Measurements from ENCODE around the gene ZDHHC8. TPM values are rescaled to one million over a fixed set of nuclear protein-coding genes. Genes with fewer than 3 reads are reported as not detected.

ZDHHC8 gene
- total RNA-seq, 8 experiments from 2014 or later = 4.5 to 34.5 (median 8.9) TPM

GRCh38 chr22:20123366-20124082 is 8.1 kb upstream of the ZDHHC8 start:
- Histone ChIP-seq H3K4me1 (replicated peaks in 1 of 2) (peaks cover 8% of the 10 kb centered on the region in 2 donors), H3K4me3 (no peak overlapping the region), H3K27ac (no peak overlapping the region)
- in situ Hi-C loops (cut with MboI; ENCODE audit: low pct_unique_long_range_greater_than_20kb in 2 of 9, low sequenced_read_pairs in 9 of 9, unreplicated experiment in 9 of 9) = no loop called here
- no peak for ATAC-seq (replicated peaks in 6 of 8)
- 83 to 100% (median 100%) methylated on average over 1 to 3 of the region's 13 CpGs; no CpG with 5 or more reads in 7 of the 10 experiments for WGBS, 10 experiments

GRCh38 chr22:20124083-20124787 is 7.4 kb upstream of the ZDHHC8 start:
- 90 to 100% (median 92%) methylated on average over 1 to 2 of the region's 11 CpGs; no CpG with 5 or more reads in 7 of the 10 experiments for WGBS, 10 experiments
- Histone ChIP-seq H3K4me3 (no peak overlapping the region), H3K4me1 (replicated peaks in 1 of 2) (peaks cover under 1% of the 10 kb centered on the region in 2 donors), H3K27ac (no peak overlapping the region)
- in situ Hi-C loops (cut with MboI; ENCODE audit: low pct_unique_long_range_greater_than_20kb in 2 of 9, low sequenced_read_pairs in 9 of 9, unreplicated experiment in 9 of 9) = no loop called here
- no peak for ATAC-seq (replicated peaks in 6 of 8)

- Histone ChIP-seq H3K27ac (peak overlapping the region in 1 of 2 donors; percentile 30), H3K4me1 (replicated peaks in 1 of 2) (peaks cover 1 to 5% of the 10 kb centered on the region in 2 donors), H3K4me3 (no peak overlapping the region)
- in situ Hi-C loops (cut with MboI; ENCODE audit: low pct_unique_long_range_greater_than_20kb in 2 of 9, low sequenced_read_pairs in 9 of 9, unreplicated experiment in 9 of 9) = loop anchor here in 1 of 9 experiments (25.0 kb wide), 1 partner anchor 88 kb away; no protein-coding TSS in a partner anchor
- 89 to 100% (median 100%) methylated on average over 1 to 8 of the region's 32 CpGs; no CpG with 5 or more reads in 2 of the 10 experiments for WGBS, 10 experiments
- ATAC-seq (replicated peaks in 6 of 8) = no peak
These were observed 6.1 kb upstream of the ZDHHC8 start for GRCh38 chr22:20125201-20126174.

- 67 to 100% (median 92%) methylated on average over 1 to 12 of the region's 19 CpGs for WGBS, 10 experiments
- in situ Hi-C loops (cut with MboI; ENCODE audit: low pct_unique_long_range_greater_than_20kb in 2 of 9, low sequenced_read_pairs in 9 of 9, unreplicated experiment in 9 of 9) = loop anchor here in 1 of 9 experiments (25.0 kb wide), 1 partner anchor 89 kb away; no protein-coding TSS in a partner anchor
- no peak overlapping the region for H3K4me3 ChIP-seq
- peaks cover 6 to 8% of the 10 kb centered on the region in 2 donors for H3K4me1 ChIP-seq (replicated peaks in 1 of 2)
- ATAC-seq (replicated peaks in 6 of 8) = no peak
- H3K27ac ChIP-seq = peak overlapping the region in 1 of 2 donors; percentile 23
These were observed 5.1 kb upstream of the ZDHHC8 start for GRCh38 chr22:20126284-20127029.

- in situ Hi-C loops (cut with MboI; ENCODE audit: low pct_unique_long_range_greater_than_20kb in 2 of 9, low sequenced_read_pairs in 9 of 9, unreplicated experiment in 9 of 9) = loop anchor here in 1 of 9 experiments (25.0 kb wide), 1 partner anchor 90 kb away; no protein-coding TSS in a partner anchor
- Histone ChIP-seq H3K4me3 (no peak overlapping the region), H3K27ac (peak overlapping the region in 1 of 2 donors; percentile 35), H3K4me1 (replicated peaks in 1 of 2) (peaks cover 7 to 9% of the 10 kb centered on the region in 2 donors)
- ATAC-seq (replicated peaks in 6 of 8) = no peak
- 40 to 100% (median 90%) methylated on average over 1 to 7 of the region's 15 CpGs; no CpG with 5 or more reads in 3 of the 10 experiments for WGBS, 10 experiments
These were observed 4.2 kb upstream of the ZDHHC8 start for GRCh38 chr22:20127318-20127868.

- Histone ChIP-seq H3K27ac (peak overlapping the region in 1 of 2 donors; percentile 42), H3K4me3 (no peak overlapping the region), H3K4me1 (replicated peaks in 1 of 2) (peaks cover 13 to 16% of the 10 kb centered on the region in 2 donors)
- no peak for ATAC-seq (replicated peaks in 6 of 8)
- in situ Hi-C loops (cut with MboI; ENCODE audit: low pct_unique_long_range_greater_than_20kb in 2 of 9, low sequenced_read_pairs in 9 of 9, unreplicated experiment in 9 of 9) = loop anchor here in 1 of 9 experiments (25.0 kb wide), 1 partner anchor 91 kb away; no protein-coding TSS in a partner anchor
- WGBS, 10 experiments = 70 to 100% (median 91%) methylated on average over 1 to 13 of the region's 17 CpGs; no CpG with 5 or more reads in 3 of the 10 experiments
These were observed 3.6 kb upstream of the ZDHHC8 start for GRCh38 chr22:20127869-20128618.

GRCh38 chr22:20128619-20128901 is 3.0 kb upstream of the ZDHHC8 start:
- Histone ChIP-seq H3K4me3 (no peak overlapping the region), H3K4me1 (replicated peaks in 1 of 2) (peaks cover 17 to 19% of the 10 kb centered on the region in 2 donors), H3K27ac (peak overlapping the region in 1 of 2 donors; percentile 42)
- in situ Hi-C loops (cut with MboI; ENCODE audit: low pct_unique_long_range_greater_than_20kb in 2 of 9, low sequenced_read_pairs in 9 of 9, unreplicated experiment in 9 of 9) = loop anchor here in 1 of 9 experiments (25.0 kb wide), 1 partner anchor 91 kb away; no protein-coding TSS in a partner anchor
- 29 to 67% (median 52%) methylated on average over 1 to 2 of the region's 2 CpGs; no CpG with 5 or more reads in 7 of the 10 experiments for WGBS, 10 experiments
- ATAC-seq (replicated peaks in 6 of 8) = no peak

- in situ Hi-C loops (cut with MboI; ENCODE audit: low pct_unique_long_range_greater_than_20kb in 2 of 9, low sequenced_read_pairs in 9 of 9, unreplicated experiment in 9 of 9) = loop anchor here in 1 of 9 experiments (25.0 kb wide), 1 partner anchor 92 kb away; no protein-coding TSS in a partner anchor
- 51 to 87% (median 55%) methylated on average over 3 to 10 of the region's 18 CpGs; no CpG with 5 or more reads in 5 of the 10 experiments for WGBS, 10 experiments
- ATAC-seq (replicated peaks in 6 of 8) = no peak
- Histone ChIP-seq H3K4me1 (replicated peaks in 1 of 2) (peaks cover 17 to 19% of the 10 kb centered on the region in 2 donors), H3K27ac (peak overlapping the region in 1 of 2 donors; percentile 63), H3K4me3 (no peak overlapping the region)
These were observed 2.5 kb upstream of the ZDHHC8 start for GRCh38 chr22:20128902-20129746.

GRCh38 chr22:20129747-20130014 is 1.9 kb upstream of the ZDHHC8 start:
- WGBS, 10 experiments = 60 to 100% (median 84%) methylated on average over 1 to 3 of the region's 3 CpGs; no CpG with 5 or more reads in 6 of the 10 experiments
- H3K4me1 ChIP-seq (replicated peaks in 1 of 2) = peaks cover 17 to 19% of the 10 kb centered on the region in 2 donors
- H3K4me3 ChIP-seq = no peak overlapping the region
- no peak for ATAC-seq (replicated peaks in 6 of 8)
- peak overlapping the region in 1 of 2 donors; percentile 63 for H3K27ac ChIP-seq
- in situ Hi-C loops (cut with MboI; ENCODE audit: low pct_unique_long_range_greater_than_20kb in 2 of 9, low sequenced_read_pairs in 9 of 9, unreplicated experiment in 9 of 9) = loop anchor here in 1 of 9 experiments (25.0 kb wide), 1 partner anchor 92 kb away; no protein-coding TSS in a partner anchor

GRCh38 chr22:20130319-20130718 is 1.3 kb upstream of the ZDHHC8 start:
- WGBS, 10 experiments = 83 to 100% (median 100%) methylated on average over 1 to 3 of the region's 3 CpGs; no CpG with 5 or more reads in 7 of the 10 experiments
- Histone ChIP-seq H3K27ac (peak overlapping the region; percentile 89 to 94), H3K4me3 (peak overlapping the region; percentile 90 to 100 (median 96)), H3K4me1 (replicated peaks in 1 of 2) (peaks cover 17 to 19% of the 10 kb centered on the region in 2 donors)
- no peak for ATAC-seq (replicated peaks in 6 of 8)
- in situ Hi-C loops (cut with MboI; ENCODE audit: low pct_unique_long_range_greater_than_20kb in 2 of 9, low sequenced_read_pairs in 9 of 9, unreplicated experiment in 9 of 9) = loop anchor here in 1 of 9 experiments (25.0 kb wide), 1 partner anchor 93 kb away; no protein-coding TSS in a partner anchor
